PC-3 (cell line): ENCODE measurements around the gene MFSD2B.

ENCODE experiments used
- CTCF ChIP-seq: fragments of 300-600 bp; sonication (generic); conservative IDR thresholded peaks from 2 replicates; pipeline ENCODE4 v1.5.1; 2017; ENCODE audit warnings: antibody characterized with exemption, low read depth, mild to moderate bottlenecking, low read length
- EZH2phosphoT487 ChIP-seq: fragments of 300-600 bp; sonication (generic); IDR thresholded peaks from 2 replicates; pipeline ENCODE4 v1.6.1; 2018; ENCODE audit warnings: mild to moderate bottlenecking, antibody characterized with exemption, low read length, borderline replicate concordance

DNA sequence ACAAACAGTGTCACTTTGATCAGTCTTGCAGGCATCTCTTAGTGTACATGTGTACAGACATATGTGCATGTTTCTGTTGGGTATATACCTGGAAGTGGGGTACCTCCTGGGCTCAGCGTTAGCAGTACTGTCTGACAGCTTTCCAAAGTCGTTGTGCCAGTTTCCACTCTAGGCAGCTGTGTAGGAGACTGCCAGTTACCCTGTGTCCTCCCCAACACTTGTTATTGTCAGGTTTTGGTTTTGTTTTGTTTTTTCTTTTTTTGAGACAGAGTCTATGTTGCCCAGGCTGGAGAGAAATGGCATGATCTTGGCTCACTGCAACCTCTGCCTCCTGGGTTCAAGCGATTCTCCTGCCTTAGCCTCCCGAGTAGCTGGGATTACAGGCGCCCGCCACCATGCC, 45.9 kb downstream of the MFSD2B start:
- no peak for TF ChIP-seq CTCF
- no peak for TF ChIP-seq EZH2phosphoT487
